Astrocyte (in vitro differentiated cells and primary cell): ENCODE results near the gene SNX2. TPM values are rescaled to one million over a fixed set of nuclear protein-coding genes. Genes with fewer than 3 reads are reported as not detected.

ENCODE experiments used
- DNase-seq: peaks from one replicate; pipeline ENCODE4 v3.0.0-alpha.2; 2010; ENCODE audit warnings: low read depth
- FAIRE-seq: peaks from 2 replicates; lab custom pipeline; 2011; peaks lifted over from hg19 to GRCh38; lab: Jason Lieb, UNC
- H2AFZ ChIP-seq: 2 replicates; pipeline ENCODE4 v1.6.0; 2012; ENCODE audit warnings: low read depth, low read length, inconsistent platforms
- H3K27ac ChIP-seq: 2 replicates; pipeline ENCODE4 v1.5.1; 2011; ENCODE audit warnings: low read depth, low read length, inconsistent platforms
- H3K27me3 ChIP-seq: 2 replicates; pipeline ENCODE4 v1.6.0; 2011; ENCODE audit warnings: low read length, inconsistent platforms; ENCODE audit not compliant: insufficient read depth
- H3K36me3 ChIP-seq: 2 replicates; pipeline ENCODE4 v1.5.1; 2011; ENCODE audit warnings: low read length, inconsistent platforms; ENCODE audit not compliant: insufficient read depth
- H3K4me1 ChIP-seq: 2 replicates; pipeline ENCODE4 v1.5.1; 2011; ENCODE audit warnings: low read length, inconsistent platforms; ENCODE audit not compliant: insufficient read depth
- H3K4me2 ChIP-seq: 2 replicates; pipeline ENCODE4 v1.6.0; 2012; ENCODE audit warnings: low read length, inconsistent platforms
- H3K4me3 ChIP-seq: 2 replicates; pipeline ENCODE4 v1.5.1; 2011; ENCODE audit warnings: low read depth, mild to moderate bottlenecking, low read length, inconsistent platforms; ENCODE audit not compliant: insufficient read depth
- H3K79me2 ChIP-seq: 2 replicates; pipeline ENCODE4 v1.6.0; 2012; ENCODE audit warnings: mild to moderate bottlenecking, low read length, inconsistent platforms; ENCODE audit not compliant: insufficient read depth
- H3K9ac ChIP-seq: 2 replicates; pipeline ENCODE4 v1.6.0; 2012; ENCODE audit warnings: mild to moderate bottlenecking, low read length, inconsistent platforms
- H3K9me3 ChIP-seq: 2 replicates; pipeline ENCODE4 v1.5.1; 2012; ENCODE audit warnings: low read depth, mild to moderate bottlenecking, low read length, inconsistent platforms; ENCODE audit not compliant: insufficient read depth
- H4K20me1 ChIP-seq: 2 replicates; pipeline ENCODE4 v1.6.0; 2012; ENCODE audit warnings: low read length, inconsistent platforms; ENCODE audit not compliant: insufficient read depth
- H3K27ac Mint-ChIP-seq: one replicate; pipeline ENCODE4 v1.8.0; 2021; ENCODE audit warnings: mild to moderate bottlenecking, mixed read lengths; ENCODE audit not compliant: unreplicated experiment
- H3K27me3 Mint-ChIP-seq: one replicate; pipeline ENCODE4 v1.8.0; 2021; ENCODE audit warnings: low read depth, mixed read lengths; ENCODE audit not compliant: unreplicated experiment
- H3K36me3 Mint-ChIP-seq: one replicate; pipeline ENCODE4 v1.8.0; 2021; ENCODE audit warnings: low read depth, mixed read lengths; ENCODE audit not compliant: unreplicated experiment
- H3K4me1 Mint-ChIP-seq: one replicate; pipeline ENCODE4 v1.8.0; 2021; ENCODE audit warnings: low read depth, mixed read lengths; ENCODE audit not compliant: unreplicated experiment
- H3K4me3 Mint-ChIP-seq: one replicate; pipeline ENCODE4 v1.8.0; 2021; ENCODE audit warnings: mild to moderate bottlenecking, moderate library complexity, mixed read lengths; ENCODE audit not compliant: unreplicated experiment
- H3K9me3 Mint-ChIP-seq: one replicate; pipeline ENCODE4 v1.8.0; 2021; ENCODE audit warnings: mild to moderate bottlenecking, mixed read lengths; ENCODE audit not compliant: unreplicated experiment
- EZH2 ChIP-seq: IDR thresholded peaks from 2 replicates; pipeline ENCODE4 v1.6.1; 2012; ENCODE audit warnings: mild to moderate bottlenecking, low read length, inconsistent platforms; ENCODE audit not compliant: insufficient read depth
- total RNA-seq: library from RNA; stranded (reverse); gene quantifications from 2 replicates; pipeline ENCODE4 v1.2.1, GENCODE V29; 2021
- TF ChIP-seq, protein P1 (sequence below): IDR thresholded peaks from 2 replicates; pipeline ENCODE4 v1.5.1; 2011; ENCODE audit warnings: low read depth, mild to moderate bottlenecking, inconsistent platforms, low read length, moderate library complexity; ENCODE audit not compliant: insufficient read depth

Gene SNX2
- total RNA-seq, 1 donor from 2014 or later = 87.2 TPM

DNA sequence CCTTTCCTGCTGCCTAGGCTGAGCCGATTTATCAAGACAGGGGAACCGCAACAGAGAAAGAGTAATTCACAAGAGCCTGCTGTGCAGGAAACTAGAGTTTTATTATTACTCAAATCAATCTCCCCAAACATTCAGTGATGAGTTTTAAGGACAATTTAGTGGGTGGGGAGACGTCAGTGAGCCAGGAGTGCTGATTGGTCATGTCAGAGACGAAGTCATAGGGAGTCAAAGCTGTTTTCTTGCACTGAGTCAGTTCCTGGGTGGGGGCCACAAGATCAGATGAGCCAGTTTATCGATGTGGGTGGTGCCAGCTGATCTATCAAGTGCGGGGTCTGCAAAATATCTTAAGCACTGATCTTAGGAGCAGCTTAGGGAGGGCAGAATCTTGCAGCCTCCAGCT lies 89.5 kb downstream of the SNX2 start:
- no peak overlapping the region for H3K9ac ChIP-seq
- no peak overlapping the region for H3K4me3 Mint-ChIP-seq
- no peaks in the 10 kb centered on the region for H3K9me3 ChIP-seq
- H3K79me2 ChIP-seq = peaks cover 22% of the 10 kb centered on the region
- H3K4me3 ChIP-seq = no peak overlapping the region
- H2AFZ ChIP-seq = no peak overlapping the region
- H3K4me2 ChIP-seq = no peak overlapping the region
- no peaks in the 10 kb centered on the region for H3K27me3 ChIP-seq
- H3K27me3 Mint-ChIP-seq = no peaks in the 10 kb centered on the region
- peaks cover 5% of the 10 kb centered on the region for H3K4me1 Mint-ChIP-seq
- no peaks in the 10 kb centered on the region for H3K4me1 ChIP-seq
- no peak overlapping the region for H3K27ac Mint-ChIP-seq
- FAIRE-seq = no peak
- H3K9me3 Mint-ChIP-seq = no peaks in the 10 kb centered on the region
- TF ChIP-seq, protein P1, sequence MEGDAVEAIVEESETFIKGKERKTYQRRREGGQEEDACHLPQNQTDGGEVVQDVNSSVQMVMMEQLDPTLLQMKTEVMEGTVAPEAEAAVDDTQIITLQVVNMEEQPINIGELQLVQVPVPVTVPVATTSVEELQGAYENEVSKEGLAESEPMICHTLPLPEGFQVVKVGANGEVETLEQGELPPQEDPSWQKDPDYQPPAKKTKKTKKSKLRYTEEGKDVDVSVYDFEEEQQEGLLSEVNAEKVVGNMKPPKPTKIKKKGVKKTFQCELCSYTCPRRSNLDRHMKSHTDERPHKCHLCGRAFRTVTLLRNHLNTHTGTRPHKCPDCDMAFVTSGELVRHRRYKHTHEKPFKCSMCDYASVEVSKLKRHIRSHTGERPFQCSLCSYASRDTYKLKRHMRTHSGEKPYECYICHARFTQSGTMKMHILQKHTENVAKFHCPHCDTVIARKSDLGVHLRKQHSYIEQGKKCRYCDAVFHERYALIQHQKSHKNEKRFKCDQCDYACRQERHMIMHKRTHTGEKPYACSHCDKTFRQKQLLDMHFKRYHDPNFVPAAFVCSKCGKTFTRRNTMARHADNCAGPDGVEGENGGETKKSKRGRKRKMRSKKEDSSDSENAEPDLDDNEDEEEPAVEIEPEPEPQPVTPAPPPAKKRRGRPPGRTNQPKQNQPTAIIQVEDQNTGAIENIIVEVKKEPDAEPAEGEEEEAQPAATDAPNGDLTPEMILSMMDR = no peak
- no peak for TF ChIP-seq EZH2
- H3K36me3 Mint-ChIP-seq = peaks cover 15% of the 10 kb centered on the region
- peaks cover 31% of the 10 kb centered on the region for H4K20me1 ChIP-seq
- no peak overlapping the region for H3K27ac ChIP-seq
- DNase-seq = no peak
- peaks cover 4% of the 10 kb centered on the region for H3K36me3 ChIP-seq

DNA sequence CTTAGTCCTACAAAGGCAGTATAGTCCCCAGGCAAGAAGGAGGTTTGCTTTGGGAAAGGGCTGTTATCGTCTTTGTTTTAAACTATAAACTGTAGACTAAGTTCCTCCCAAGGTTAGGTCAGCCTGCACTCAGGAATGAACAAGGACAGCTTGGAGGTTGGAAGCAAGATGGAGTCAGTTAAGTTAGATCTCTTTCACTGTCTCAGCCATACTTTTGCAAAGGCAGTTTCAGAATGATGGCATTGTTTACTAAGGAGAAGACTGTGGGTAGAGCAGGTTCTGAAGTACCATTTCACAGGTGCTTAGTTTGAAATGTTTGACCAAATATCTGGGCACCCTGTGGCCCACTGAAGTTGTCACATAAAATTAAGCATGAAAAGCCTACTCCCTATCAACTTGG lies 90.0 kb downstream of the SNX2 start:
- no peak overlapping the region for H3K27ac Mint-ChIP-seq
- no peaks in the 10 kb centered on the region for H3K27me3 Mint-ChIP-seq
- H3K9me3 Mint-ChIP-seq = no peaks in the 10 kb centered on the region
- H3K79me2 ChIP-seq = peaks cover 20% of the 10 kb centered on the region
- no peak overlapping the region for H3K27ac ChIP-seq
- DNase-seq (no peak), FAIRE-seq (no peak)
- H3K36me3 Mint-ChIP-seq = peaks cover 15% of the 10 kb centered on the region
- no peak overlapping the region for H3K4me3 Mint-ChIP-seq
- no peaks in the 10 kb centered on the region for H3K4me1 ChIP-seq
- H4K20me1 ChIP-seq = peaks cover 28% of the 10 kb centered on the region
- no peak overlapping the region for H3K4me3 ChIP-seq
- no peak overlapping the region for H3K9ac ChIP-seq
- peaks cover 5% of the 10 kb centered on the region for H3K4me1 Mint-ChIP-seq
- H3K27me3 ChIP-seq = no peaks in the 10 kb centered on the region
- H3K4me2 ChIP-seq = no peak overlapping the region
- H3K36me3 ChIP-seq = peaks cover 4% of the 10 kb centered on the region
- TF ChIP-seq, protein P1 = no peak
- no peak for TF ChIP-seq EZH2
- H3K9me3 ChIP-seq = no peaks in the 10 kb centered on the region
- no peak overlapping the region for H2AFZ ChIP-seq

DNA sequence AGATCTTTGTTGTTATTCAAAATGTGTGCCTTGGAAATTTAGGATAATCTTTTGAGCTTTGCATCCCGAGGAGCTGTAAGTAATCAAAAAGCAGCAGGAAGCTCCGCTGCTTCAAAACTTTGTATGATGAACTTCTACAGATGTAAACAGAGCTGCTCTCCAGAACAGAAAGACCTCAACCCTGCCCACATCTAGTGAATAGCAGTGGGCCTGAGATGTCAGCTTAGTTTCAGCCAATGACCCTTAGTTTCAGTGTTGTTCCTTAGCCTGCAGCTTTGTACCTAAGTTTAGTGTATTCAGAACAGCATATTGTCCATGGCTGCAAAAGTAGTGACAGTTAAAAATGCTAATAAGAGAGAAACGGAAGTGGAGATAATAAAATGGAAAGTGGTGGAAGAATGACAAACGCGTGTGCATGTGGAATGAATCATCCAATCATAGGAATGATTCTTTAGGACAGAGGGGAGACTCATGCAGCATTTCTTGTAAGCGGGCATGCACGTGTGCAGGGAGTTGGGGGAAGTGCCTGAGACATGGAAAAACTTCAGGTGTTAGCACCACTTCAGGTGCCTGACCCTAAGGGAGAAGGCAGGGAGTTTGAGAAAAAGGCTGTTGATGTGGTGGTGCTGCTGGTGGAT lies 95.5 kb downstream of the SNX2 start:
- Histone ChIP-seq H3K27ac (no peak overlapping the region), H3K4me3 (no peak overlapping the region), H3K4me1 (peaks cover 7% of the 10 kb centered on the region), H3K9ac (no peak overlapping the region), H3K36me3 (peaks cover 4% of the 10 kb centered on the region), H3K4me2 (peak overlapping the region; percentile 66), H4K20me1 (peaks cover 14% of the 10 kb centered on the region), H3K79me2 (peaks cover 27% of the 10 kb centered on the region), H3K9me3 (no peaks in the 10 kb centered on the region), H2AFZ (no peak overlapping the region), H3K27me3 (no peaks in the 10 kb centered on the region)
- DNase-seq = peak; percentile 57
- peaks cover 6% of the 10 kb centered on the region for H3K4me1 Mint-ChIP-seq
- peaks cover 15% of the 10 kb centered on the region for H3K36me3 Mint-ChIP-seq
- TF ChIP-seq, protein P1 = no peak
- TF ChIP-seq EZH2 = no peak
- no peaks in the 10 kb centered on the region for H3K27me3 Mint-ChIP-seq
- H3K9me3 Mint-ChIP-seq = no peaks in the 10 kb centered on the region
- H3K4me3 Mint-ChIP-seq = no peak overlapping the region
- H3K27ac Mint-ChIP-seq = no peak overlapping the region
- FAIRE-seq = peak; percentile 43
